ENCODE data around the gene PTHLH.

GRCh38 chr12:27915021-27915420 lies 57.5 kb downstream of the PTHLH start:
- TF ChIP-seq POLR2A (IDR thresholded peaks at IDR 0.05) (no peak), CTCF (IDR thresholded peaks at IDR 0.05) (no peak)

Data from sigmoid colon (tissue), 3 donors.